SK-N-MC (cell line): Measurements from ENCODE around the gene INSL6.

Source experiments
- EZH2 ChIP-seq: fragments of 200-600 bp; sonication (generic); IDR thresholded peaks from one replicate; pipeline ENCODE4 v1.6.1; 2017; ENCODE audit warnings: antibody characterized with exemption
- FOXP2 ChIP-seq: optimal IDR thresholded peaks from 2 replicates; pipeline ENCODE3; 2011; ENCODE audit warnings: mild to moderate bottlenecking, moderate library complexity; ENCODE audit not compliant: insufficient read depth; ENCODE audit errors: extremely low read length, control extremely low read depth
- POLR2AphosphoS5 ChIP-seq: IDR thresholded peaks from 2 replicates; pipeline ENCODE4 v1.6.1; 2012; ENCODE audit warnings: mild to moderate bottlenecking, low read depth, low read length, borderline replicate concordance

GRCh38 chr9:5191985-5192384, 6.5 kb upstream of the INSL6 start:
- TF ChIP-seq EZH2 (no peak), POLR2AphosphoS5 (no peak), FOXP2 (no peak)
